PC-9 (cell line): ENCODE data around the gene ELAVL4. TPM values are rescaled to one million over a fixed set of nuclear protein-coding genes. Genes with fewer than 3 reads are reported as not detected.

Source experiments
- BruUV-seq: library from RNA; stranded (reverse); fragments of 400-500 nt; replicated peaks from 2 replicates; lab custom pipeline; 2021; lab: Mats Ljungman, UMichigan
- CTCF ChIA-PET: fragments of 300-600 bp; sonication (Branson Sonifier 250); formaldehyde crosslinking; loops from one replicate; lab custom pipeline; 2022; ENCODE audit warnings: antibody characterized with exemption; lab: Charles Lee
- POLR2A ChIA-PET: fragments of 300-600 bp; sonication (Branson Sonifier 250); formaldehyde crosslinking; loops from one replicate; lab custom pipeline; 2022; ENCODE audit warnings: antibody characterized with exemption; ENCODE audit not compliant: unreplicated experiment; lab: Charles Lee
- DNase-seq, 2 experiments: peaks; one replicate each; pipeline versions ENCODE4 v3.0.0 to v3.0.0-alpha.2; 2015 to 2022; ENCODE audit warnings: mixed read lengths in 1 of 2
- H2AFZ ChIP-seq: fragments of 200-600 bp; sonication (generic); 2 replicates; pipeline ENCODE4 v1.8.1; 2017; ENCODE audit warnings: antibody characterized with exemption
- H3F3A ChIP-seq: fragments of 200-600 bp; sonication (generic); 2 replicates; pipeline ENCODE4 v1.8.1; 2017; ENCODE audit warnings: antibody characterized with exemption, mild to moderate bottlenecking, low read depth; ENCODE audit not compliant: insufficient read depth
- H3K27ac ChIP-seq: fragments of 200-600 bp; sonication (generic); 2 replicates; pipeline ENCODE4 v1.6.1; 2016; ENCODE audit warnings: mixed run types
- H3K27me3 ChIP-seq: fragments of 200-600 bp; sonication (generic); 2 replicates; pipeline ENCODE4 v1.6.1; 2016; ENCODE audit warnings: low read depth, mixed run types; ENCODE audit not compliant: insufficient read depth
- H3K36me3 ChIP-seq: fragments of 200-600 bp; sonication (generic); 2 replicates; pipeline ENCODE4 v1.6.1; 2016; ENCODE audit warnings: low read depth, mixed run types
- H3K4me1 ChIP-seq: fragments of 200-600 bp; sonication (generic); replicated peaks from 2 replicates; pipeline ENCODE4 v1.6.1; 2016; ENCODE audit warnings: mixed run types; ENCODE audit not compliant: insufficient read depth
- H3K4me2 ChIP-seq: fragments of 200-600 bp; sonication (generic); 2 replicates; pipeline ENCODE4 v1.6.1; 2017; ENCODE audit warnings: mixed run types
- H3K4me3 ChIP-seq: fragments of 200-600 bp; sonication (generic); 2 replicates; pipeline ENCODE4 v1.6.1; 2016; ENCODE audit warnings: mixed run types
- H3K79me2 ChIP-seq: fragments of 200-600 bp; sonication (generic); 2 replicates; pipeline ENCODE4 v1.6.1; 2017; ENCODE audit warnings: low read depth, mixed run types
- H3K9me2 ChIP-seq: fragments of 200-600 bp; sonication (generic); 2 replicates; pipeline ENCODE4 v1.8.1; 2017; ENCODE audit warnings: mild to moderate bottlenecking; ENCODE audit not compliant: insufficient read depth
- H3K9me3 ChIP-seq: fragments of 200-600 bp; sonication (generic); 2 replicates; pipeline ENCODE4 v1.8.1; 2016; ENCODE audit warnings: low read depth; ENCODE audit not compliant: insufficient read depth
- H4K20me1 ChIP-seq: fragments of 200-600 bp; sonication (generic); 2 replicates; pipeline ENCODE4 v1.8.1; 2017; ENCODE audit not compliant: insufficient read depth
- EZH2 ChIP-seq: fragments of 200-600 bp; sonication (generic); IDR thresholded peaks from 2 replicates; pipeline ENCODE4 v1.8.0; 2017; ENCODE audit warnings: antibody characterized with exemption, low read depth
- intact Hi-C: fragments of 100-400 bp; cut with micrococcal nuclease; formaldehyde crosslinking; loops from one replicate; pipeline ENCODE4 v1.10.0; 2022; ENCODE audit not compliant: unreplicated experiment
- total RNA-seq: library from RNA; stranded (reverse); gene quantifications from 2 replicates; pipeline ENCODE4 v1.2.3, GENCODE V29; 2021
- TF ChIP-seq, protein P1 (sequence below): fragments of 200-600 bp; sonication (generic); conservative IDR thresholded peaks from 2 replicates; pipeline ENCODE4 v1.6.1; 2017; ENCODE audit warnings: mixed run types, antibody characterized with exemption, mild to moderate bottlenecking, moderate library complexity

ELAVL4 gene
- total RNA-seq, 1 experiment from 2014 or later: not detected

DNA sequence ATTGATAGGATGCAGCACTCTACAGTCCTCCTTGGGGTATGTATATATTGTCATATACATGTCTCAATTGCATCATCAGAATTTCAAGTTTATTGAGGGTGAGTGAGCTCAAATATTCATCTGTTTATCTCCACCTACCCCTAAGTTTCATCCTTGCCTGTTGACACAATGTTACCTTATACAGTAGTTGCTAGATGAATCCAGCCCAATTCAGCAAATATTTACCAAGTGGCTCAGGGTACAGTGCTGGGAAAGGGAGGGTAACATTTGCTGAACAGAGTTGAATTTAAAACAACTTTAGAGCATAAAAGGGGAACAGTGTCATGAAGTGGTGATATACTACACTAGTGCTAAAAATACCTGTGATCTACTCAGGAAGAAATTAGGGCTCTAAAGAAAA is 14.4 kb downstream of the ELAVL4 start:
- Histone ChIP-seq H2AFZ (no peak overlapping the region), H3F3A (no peaks in the 10 kb centered on the region), H3K36me3 (no peaks in the 10 kb centered on the region), H3K4me1 (no peaks in the 10 kb centered on the region), H3K4me3 (no peak overlapping the region), H3K79me2 (no peaks in the 10 kb centered on the region), H3K4me2 (no peak overlapping the region), H4K20me1 (no peaks in the 10 kb centered on the region), H3K9me3 (no peaks in the 10 kb centered on the region), H3K27me3 (0 out of 2 replicates have a peak, but pooled peaks cover 3% of the 10 kb centered on the region), H3K27ac (no peak overlapping the region), H3K9me2 (no peaks in the 10 kb centered on the region)
- CTCF ChIA-PET: no interaction called here
- TF ChIP-seq EZH2: no peak
- TF ChIP-seq, protein P1, sequence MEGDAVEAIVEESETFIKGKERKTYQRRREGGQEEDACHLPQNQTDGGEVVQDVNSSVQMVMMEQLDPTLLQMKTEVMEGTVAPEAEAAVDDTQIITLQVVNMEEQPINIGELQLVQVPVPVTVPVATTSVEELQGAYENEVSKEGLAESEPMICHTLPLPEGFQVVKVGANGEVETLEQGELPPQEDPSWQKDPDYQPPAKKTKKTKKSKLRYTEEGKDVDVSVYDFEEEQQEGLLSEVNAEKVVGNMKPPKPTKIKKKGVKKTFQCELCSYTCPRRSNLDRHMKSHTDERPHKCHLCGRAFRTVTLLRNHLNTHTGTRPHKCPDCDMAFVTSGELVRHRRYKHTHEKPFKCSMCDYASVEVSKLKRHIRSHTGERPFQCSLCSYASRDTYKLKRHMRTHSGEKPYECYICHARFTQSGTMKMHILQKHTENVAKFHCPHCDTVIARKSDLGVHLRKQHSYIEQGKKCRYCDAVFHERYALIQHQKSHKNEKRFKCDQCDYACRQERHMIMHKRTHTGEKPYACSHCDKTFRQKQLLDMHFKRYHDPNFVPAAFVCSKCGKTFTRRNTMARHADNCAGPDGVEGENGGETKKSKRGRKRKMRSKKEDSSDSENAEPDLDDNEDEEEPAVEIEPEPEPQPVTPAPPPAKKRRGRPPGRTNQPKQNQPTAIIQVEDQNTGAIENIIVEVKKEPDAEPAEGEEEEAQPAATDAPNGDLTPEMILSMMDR: no peak
- no TSS peak for BruUV-seq
- POLR2A ChIA-PET: no interaction called here
- no peak for DNase-seq
- intact Hi-C loops: no loop called here

DNA sequence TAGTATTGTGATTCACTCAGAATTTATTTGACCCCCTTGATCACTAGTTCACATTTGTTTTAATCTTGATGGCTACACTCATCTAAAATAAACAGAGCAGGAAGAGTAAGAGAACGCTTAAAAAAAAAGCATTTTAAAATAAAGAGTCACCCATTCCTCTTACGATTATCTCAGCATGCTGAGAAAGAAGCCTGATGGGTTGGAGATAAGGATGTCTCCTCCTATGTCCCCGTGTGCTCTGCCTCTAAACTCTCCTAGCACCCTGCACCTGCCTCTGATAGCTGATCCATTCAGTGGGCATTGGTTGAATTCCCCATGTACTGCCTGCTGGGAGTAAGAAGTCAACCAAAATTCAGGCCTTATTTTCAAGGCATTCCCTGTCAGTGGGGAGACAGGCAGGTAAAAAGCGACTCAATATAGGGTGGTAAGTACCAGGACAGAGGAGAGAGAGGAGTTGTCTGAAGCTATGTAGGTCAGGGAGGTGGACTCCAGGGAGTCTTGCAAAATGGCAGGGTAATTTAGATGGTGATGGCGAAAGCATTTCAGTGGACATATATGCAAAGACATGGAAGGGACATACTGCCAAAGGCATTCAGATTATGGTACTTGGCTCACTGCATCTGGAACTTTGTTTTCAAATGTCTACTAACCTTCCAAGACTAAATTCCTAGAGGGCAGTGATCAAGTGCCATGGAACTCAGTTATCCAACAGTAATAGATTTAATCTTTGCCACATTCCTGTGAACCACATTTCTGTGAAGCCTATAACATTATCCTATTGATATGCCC is 18.4 kb downstream of the ELAVL4 start:
- H4K20me1 ChIP-seq: no peaks in the 10 kb centered on the region
- TF ChIP-seq, protein P1: no peak
- TF ChIP-seq EZH2: no peak
- no TSS peak for BruUV-seq
- ChIA-PET POLR2A (no interaction called here), CTCF (no interaction called here)
- no peak overlapping the region for H3K4me3 ChIP-seq
- no peaks in the 10 kb centered on the region for H3K79me2 ChIP-seq
- H3F3A ChIP-seq: no peaks in the 10 kb centered on the region
- H3K9me3 ChIP-seq: no peaks in the 10 kb centered on the region
- intact Hi-C loops: no loop called here
- no peaks in the 10 kb centered on the region for H3K27me3 ChIP-seq
- H3K36me3 ChIP-seq: no peaks in the 10 kb centered on the region
- H3K9me2 ChIP-seq: no peaks in the 10 kb centered on the region
- no peak overlapping the region for H3K4me2 ChIP-seq
- no peak overlapping the region for H3K27ac ChIP-seq
- no peak for DNase-seq
- H2AFZ ChIP-seq: no peak overlapping the region
- H3K4me1 ChIP-seq: no peaks in the 10 kb centered on the region

DNA sequence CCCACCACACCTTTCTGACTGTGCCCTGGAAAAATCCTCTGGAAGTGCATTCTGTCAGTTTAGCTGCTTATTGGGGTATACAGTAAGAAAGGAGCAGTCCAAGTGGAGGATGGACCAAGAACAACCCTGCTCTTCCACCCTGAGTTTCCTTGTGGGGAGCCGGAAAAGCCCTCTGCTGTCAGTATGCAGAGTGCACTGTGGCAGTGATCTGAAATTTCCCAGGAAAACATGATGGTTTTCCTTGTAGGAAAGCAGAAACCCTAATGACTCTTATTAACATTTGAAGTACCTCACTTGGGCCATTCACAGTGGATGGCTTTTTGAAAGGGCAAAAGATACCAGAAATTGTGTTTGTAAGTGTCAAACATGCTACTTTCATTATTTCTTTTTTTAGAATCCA is 20.5 kb downstream of the ELAVL4 start:
- H3K9me2 ChIP-seq: no peaks in the 10 kb centered on the region
- no peaks in the 10 kb centered on the region for H3K4me1 ChIP-seq
- no peak overlapping the region for H2AFZ ChIP-seq
- no peaks in the 10 kb centered on the region for H3K27me3 ChIP-seq
- H3K79me2 ChIP-seq: no peaks in the 10 kb centered on the region
- POLR2A ChIA-PET: no interaction called here
- no peaks in the 10 kb centered on the region for H3K9me3 ChIP-seq
- no peaks in the 10 kb centered on the region for H4K20me1 ChIP-seq
- intact Hi-C loops: no loop called here
- no peak overlapping the region for H3K27ac ChIP-seq
- no peak for DNase-seq
- no peak for TF ChIP-seq EZH2
- H3K4me2 ChIP-seq: no peak overlapping the region
- no peak overlapping the region for H3K4me3 ChIP-seq
- no TSS peak for BruUV-seq
- no peaks in the 10 kb centered on the region for H3K36me3 ChIP-seq
- H3F3A ChIP-seq: no peaks in the 10 kb centered on the region
- CTCF ChIA-PET: no interaction called here
